HepG2 (cell line): ENCODE results near the gene LINGO1.

Source experiments
- EP300 ChIP-seq, 3 experiments: sonication (generic) in 1 of 3; formaldehyde crosslinking in 1 of 3; IDR thresholded peaks; 2 replicates each; pipeline versions ENCODE4 v1.5.1 to v1.6.1; 2011 to 2020; ENCODE audit warnings: low read depth in 2 of 3, low read length in 2 of 3, borderline replicate concordance in 1 of 3, improper control_type of control experiment in 1 of 3, mild to moderate bottlenecking in 1 of 3, missing genetic modification reagents in 1 of 3, moderate library complexity in 1 of 3
- POLR2A ChIP-seq, 2 experiments: IDR thresholded peaks; 2 replicates each; pipeline ENCODE4 v1.6.1; 2011; ENCODE audit warnings: low read depth in 2 of 2, low read length in 2 of 2, mild to moderate bottlenecking in 1 of 2, moderate library complexity in 1 of 2; ENCODE audit not compliant: insufficient read depth in 1 of 2
- SRSF4 ChIP-seq: fragments of 200-400 bp; formaldehyde crosslinking; IDR thresholded peaks from one replicate; pipeline ENCODE4 v1.6.1; 2018; ENCODE audit warnings: mild to moderate bottlenecking, low read depth, low read length, moderate library complexity; ENCODE audit not compliant: poor library complexity, severe bottlenecking
- ZNF292 ChIP-seq: sonication (generic); formaldehyde crosslinking; IDR thresholded peaks from 2 replicates; pipeline ENCODE4 v1.8.1; 2022; ENCODE audit warnings: mild to moderate bottlenecking, low read depth, missing genetic modification reagents, borderline replicate concordance

DNA sequence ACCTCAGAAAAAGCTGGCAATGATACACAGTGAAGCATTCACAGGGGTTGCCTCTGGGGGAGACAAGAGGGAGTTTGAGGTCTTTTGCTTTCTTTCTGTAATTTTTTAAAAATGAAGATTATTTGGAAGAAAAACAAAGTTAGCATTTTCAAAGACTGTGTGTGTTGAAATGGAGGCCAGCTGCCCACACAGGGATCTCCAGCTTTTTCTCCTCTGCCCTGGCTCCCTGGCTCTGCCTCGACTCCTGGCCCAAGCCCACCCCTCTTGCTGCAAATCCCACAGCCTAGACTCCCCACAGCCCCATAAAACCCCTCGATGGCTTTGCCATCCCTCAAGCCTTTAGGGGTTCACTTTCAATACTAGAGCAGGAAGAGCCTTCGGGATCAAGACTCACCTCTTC, 68.4 kb downstream of the LINGO1 start:
- no peak for TF ChIP-seq ZNF292 (CRISPR knock-in tag)
- no peak for TF ChIP-seq SRSF4
- TF ChIP-seq EP300 (IDR thresholded peaks at IDR 0.05; ENCODE audit: low read depth in 2 of 2, low read length in 2 of 2): no peak
- TF ChIP-seq EP300 (CRISPR knock-in tag; IDR thresholded peaks at IDR 0.05; ENCODE audit: borderline replicate concordance): no peak
- no peak for TF ChIP-seq POLR2A (IDR thresholded peaks at IDR 0.05; ENCODE audit: insufficient read depth in 1 of 2, low read depth in 2 of 2, low read length in 2 of 2)
